Natural killer cell (primary cell): Measurements from ENCODE around the gene ADRA2A. TPM values are rescaled to one million over a fixed set of nuclear protein-coding genes. Genes with fewer than 3 reads are reported as not detected.

Experiments
- ATAC-seq, 3 donors: fragments of 150-1000 bp in 2 of 3; fragments of 200-7000 bp in 1 of 3; cut with Tn5 transposase; 1 replicate in 1 of 3; 2 replicates in 2 of 3; pipeline ENCODE4 v1.10.0; 2021; ENCODE audit warnings: mild to moderate bottlenecking in 2 of 3, moderate library complexity in 2 of 3
- DNase-seq, 2 donors: peaks; one replicate each; pipeline versions ENCODE4 v3.0.0 to v3.0.0-alpha.2; 2013 to 2021; ENCODE audit warnings: mixed read lengths in 1 of 2
- H3K27ac ChIP-seq: one replicate; pipeline ENCODE4 v1.5.1; 2013; ENCODE audit warnings: mild to moderate bottlenecking, low read length
- H3K27me3 ChIP-seq: one replicate; pipeline ENCODE4 v1.6.1; 2013; ENCODE audit warnings: low read length; ENCODE audit not compliant: control insufficient read depth, insufficient read depth
- H3K36me3 ChIP-seq: one replicate; pipeline ENCODE4 v1.6.1; 2013; ENCODE audit warnings: low read length; ENCODE audit not compliant: control insufficient read depth, insufficient read depth
- H3K4me1 ChIP-seq: one replicate; pipeline ENCODE4 v1.6.1; 2013; ENCODE audit warnings: low read length; ENCODE audit not compliant: control insufficient read depth, insufficient read depth
- H3K4me3 ChIP-seq: one replicate; pipeline ENCODE4 v1.5.1; 2013; ENCODE audit warnings: low read length
- H3K9me3 ChIP-seq: one replicate; pipeline ENCODE4 v1.6.1; 2013; ENCODE audit warnings: low read length; ENCODE audit not compliant: control insufficient read depth, insufficient read depth
- H3K27ac Mint-ChIP-seq, 2 donors: one replicate each; pipeline ENCODE4 v1.8.0; 2022; ENCODE audit warnings: mild to moderate bottlenecking in 2 of 2, mixed read lengths in 2 of 2, moderate library complexity in 1 of 2
- H3K27me3 Mint-ChIP-seq, 2 donors: one replicate each; pipeline ENCODE4 v1.8.0; 2022; ENCODE audit warnings: low read depth in 2 of 2, mixed read lengths in 2 of 2
- H3K36me3 Mint-ChIP-seq: one replicate; pipeline ENCODE4 v1.8.0; 2022; ENCODE audit warnings: mixed read lengths
- H3K4me1 Mint-ChIP-seq, 2 donors: one replicate each; pipeline ENCODE4 v1.8.0; 2022; ENCODE audit warnings: mixed read lengths in 2 of 2
- H3K4me3 Mint-ChIP-seq: one replicate; pipeline ENCODE4 v1.8.0; 2022; ENCODE audit warnings: mild to moderate bottlenecking, moderate library complexity, mixed read lengths
- H3K9me3 Mint-ChIP-seq, 2 donors: one replicate each; pipeline ENCODE4 v1.8.0; 2022; ENCODE audit warnings: mixed read lengths in 2 of 2
- WGBS: methylation state at CpG from one replicate; pipeline ENCODE4 v1.1.7; 2013; ENCODE audit warnings: missing lambda C conversion rate; ENCODE audit not compliant: insufficient coverage; 5-methylcytosine and 5-hydroxymethylcytosine counted together
- intact Hi-C: fragments of 100-400 bp; cut with micrococcal nuclease; formaldehyde crosslinking; loops from one replicate; pipeline ENCODE4 v1.14.2; 2022
- total RNA-seq, 4 donors: library from RNA; stranded (reverse); fragments of 120-200 nt in 1 of 4; gene quantifications; one replicate each; pipeline versions ENCODE4 v1.2.3 to v1.2.4, GENCODE V29; 2013 to 2022
- TF ChIP-seq, protein P1 (sequence below): fragments of 200-600 bp; IDR thresholded peaks from one replicate; pipeline ENCODE4 v1.8.0; 2022; ENCODE audit warnings: antibody characterized with exemption

ADRA2A gene
- total RNA-seq, 3 donors from 2014 or later (not counting 1 experiment from before 2014, with no cell fraction given): 0.07 to 0.28 TPM; not detected in 1

DNA sequence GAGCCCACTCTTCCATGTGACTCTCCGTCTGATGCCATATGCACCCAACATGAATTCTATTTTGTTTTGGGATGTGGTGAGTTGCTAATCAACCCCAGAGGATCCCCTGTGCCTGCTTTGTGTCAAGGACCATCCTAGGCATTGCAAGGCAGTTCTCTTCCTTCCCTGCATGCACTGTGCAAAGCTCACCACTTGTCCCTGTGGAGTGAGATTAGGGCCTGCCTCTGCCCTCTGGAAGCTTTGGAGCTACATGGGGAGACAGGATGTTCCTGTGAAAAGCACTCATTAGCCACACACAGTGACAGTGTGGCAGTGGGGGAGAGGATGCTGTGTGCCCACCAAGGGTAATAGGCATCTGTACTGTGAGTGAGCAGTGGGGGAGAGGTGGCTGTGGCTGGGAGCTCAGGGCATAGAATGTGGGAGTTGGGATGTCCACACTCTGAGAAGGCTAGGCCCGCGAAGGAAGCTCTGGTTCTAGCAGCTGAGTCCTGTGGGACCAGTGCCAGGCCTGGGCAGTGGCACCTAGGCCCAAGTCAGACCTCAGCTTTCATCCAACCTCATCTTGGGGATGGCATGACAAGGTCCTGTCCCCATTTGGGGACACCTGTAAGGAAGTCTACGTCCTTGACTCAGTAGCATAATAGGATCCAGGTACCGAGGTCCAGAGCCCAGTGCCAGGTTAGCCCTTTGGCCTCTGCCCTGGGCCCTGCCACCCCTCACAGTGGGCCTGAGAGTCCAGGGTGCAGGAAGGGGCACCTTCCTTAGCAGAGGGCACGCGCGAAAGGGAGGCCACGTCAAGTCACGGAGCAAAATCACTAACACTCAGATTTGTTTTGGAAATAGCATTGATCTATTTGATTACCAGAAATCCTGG lies 6.6 kb downstream of the ADRA2A start:
- 96% methylated on average over 10 of the region's 10 CpGs for WGBS
- Histone ChIP-seq H3K27me3 (peaks cover 4% of the 10 kb centered on the region), H3K4me3 (no peak overlapping the region), H3K9me3 (no peaks in the 10 kb centered on the region), H3K27ac (no peak overlapping the region), H3K36me3 (no peaks in the 10 kb centered on the region), H3K4me1 (no peaks in the 10 kb centered on the region)
- Mint-ChIP-seq H3K27me3 (peaks cover 22 to 32% of the 10 kb centered on the region in 2 donors), H3K9me3 (no peaks in the 10 kb centered on the region), H3K36me3 (peaks cover 5% of the 10 kb centered on the region), H3K4me3 (no peak overlapping the region), H3K4me1 (peaks cover 0 to 4% of the 10 kb centered on the region in 2 donors), H3K27ac (no peak overlapping the region)
- TF ChIP-seq, protein P1, sequence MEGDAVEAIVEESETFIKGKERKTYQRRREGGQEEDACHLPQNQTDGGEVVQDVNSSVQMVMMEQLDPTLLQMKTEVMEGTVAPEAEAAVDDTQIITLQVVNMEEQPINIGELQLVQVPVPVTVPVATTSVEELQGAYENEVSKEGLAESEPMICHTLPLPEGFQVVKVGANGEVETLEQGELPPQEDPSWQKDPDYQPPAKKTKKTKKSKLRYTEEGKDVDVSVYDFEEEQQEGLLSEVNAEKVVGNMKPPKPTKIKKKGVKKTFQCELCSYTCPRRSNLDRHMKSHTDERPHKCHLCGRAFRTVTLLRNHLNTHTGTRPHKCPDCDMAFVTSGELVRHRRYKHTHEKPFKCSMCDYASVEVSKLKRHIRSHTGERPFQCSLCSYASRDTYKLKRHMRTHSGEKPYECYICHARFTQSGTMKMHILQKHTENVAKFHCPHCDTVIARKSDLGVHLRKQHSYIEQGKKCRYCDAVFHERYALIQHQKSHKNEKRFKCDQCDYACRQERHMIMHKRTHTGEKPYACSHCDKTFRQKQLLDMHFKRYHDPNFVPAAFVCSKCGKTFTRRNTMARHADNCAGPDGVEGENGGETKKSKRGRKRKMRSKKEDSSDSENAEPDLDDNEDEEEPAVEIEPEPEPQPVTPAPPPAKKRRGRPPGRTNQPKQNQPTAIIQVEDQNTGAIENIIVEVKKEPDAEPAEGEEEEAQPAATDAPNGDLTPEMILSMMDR: no peak
- intact Hi-C loops: no loop called here
- ATAC-seq (no peak), DNase-seq (no peak)

DNA sequence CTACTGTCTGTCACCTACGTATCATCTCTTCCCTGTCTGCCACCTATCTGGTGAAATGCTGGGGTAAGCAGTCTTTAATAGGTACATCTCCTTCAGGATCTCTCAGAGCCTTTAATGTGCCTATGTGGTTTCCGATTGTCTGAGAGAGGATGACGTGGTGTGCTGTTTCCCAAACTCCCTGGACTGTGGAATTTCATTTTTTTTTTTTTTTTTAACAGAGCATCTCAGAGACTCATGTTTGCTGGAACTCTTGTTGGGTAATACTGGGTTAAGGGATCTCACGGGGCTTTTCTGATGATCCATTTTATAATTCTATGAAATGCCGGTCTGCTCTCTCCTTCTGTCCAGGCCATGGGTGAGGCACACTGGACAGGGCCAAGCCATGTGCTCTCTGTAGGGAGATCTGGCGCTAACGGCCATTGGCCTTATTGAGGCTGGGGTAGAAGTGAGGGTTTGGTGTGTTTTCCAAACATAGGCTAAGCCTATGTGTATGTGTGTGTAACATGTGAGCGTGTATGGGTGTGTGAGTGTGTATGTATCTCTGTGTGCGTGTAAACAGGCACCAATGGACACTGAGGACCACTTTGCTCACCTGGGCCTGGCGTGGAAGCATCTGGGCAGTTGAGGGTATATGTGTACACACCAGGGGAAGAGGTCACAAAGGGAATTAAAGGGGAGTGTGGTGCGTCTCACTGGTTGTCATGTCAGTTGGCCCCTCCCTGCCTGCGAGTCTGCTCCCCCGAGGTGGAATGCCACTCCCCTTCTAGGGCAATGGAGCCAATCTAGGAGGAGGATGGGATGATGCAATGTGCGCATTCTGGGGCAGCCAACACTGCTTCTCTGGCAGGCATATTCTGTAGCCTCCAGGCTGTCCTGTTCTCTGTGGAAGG lies 7.8 kb downstream of the ADRA2A start:
- ATAC-seq: no peak
- Histone ChIP-seq H3K4me3 (no peak overlapping the region), H3K9me3 (no peaks in the 10 kb centered on the region), H3K27ac (no peak overlapping the region), H3K36me3 (no peaks in the 10 kb centered on the region), H3K27me3 (peaks cover 4% of the 10 kb centered on the region), H3K4me1 (no peaks in the 10 kb centered on the region)
- H3K27ac Mint-ChIP-seq: no peak overlapping the region
- DNase-seq: no peak
- peaks cover 16 to 25% of the 10 kb centered on the region in 2 donors for H3K27me3 Mint-ChIP-seq
- intact Hi-C loops: no loop called here
- H3K9me3 Mint-ChIP-seq: no peaks in the 10 kb centered on the region
- peaks cover 0 to 4% of the 10 kb centered on the region in 2 donors for H3K4me1 Mint-ChIP-seq
- peaks cover 5% of the 10 kb centered on the region for H3K36me3 Mint-ChIP-seq
- WGBS: 87% methylated on average over 14 of the region's 14 CpGs
- no peak overlapping the region for H3K4me3 Mint-ChIP-seq
- TF ChIP-seq, protein P1: no peak

DNA sequence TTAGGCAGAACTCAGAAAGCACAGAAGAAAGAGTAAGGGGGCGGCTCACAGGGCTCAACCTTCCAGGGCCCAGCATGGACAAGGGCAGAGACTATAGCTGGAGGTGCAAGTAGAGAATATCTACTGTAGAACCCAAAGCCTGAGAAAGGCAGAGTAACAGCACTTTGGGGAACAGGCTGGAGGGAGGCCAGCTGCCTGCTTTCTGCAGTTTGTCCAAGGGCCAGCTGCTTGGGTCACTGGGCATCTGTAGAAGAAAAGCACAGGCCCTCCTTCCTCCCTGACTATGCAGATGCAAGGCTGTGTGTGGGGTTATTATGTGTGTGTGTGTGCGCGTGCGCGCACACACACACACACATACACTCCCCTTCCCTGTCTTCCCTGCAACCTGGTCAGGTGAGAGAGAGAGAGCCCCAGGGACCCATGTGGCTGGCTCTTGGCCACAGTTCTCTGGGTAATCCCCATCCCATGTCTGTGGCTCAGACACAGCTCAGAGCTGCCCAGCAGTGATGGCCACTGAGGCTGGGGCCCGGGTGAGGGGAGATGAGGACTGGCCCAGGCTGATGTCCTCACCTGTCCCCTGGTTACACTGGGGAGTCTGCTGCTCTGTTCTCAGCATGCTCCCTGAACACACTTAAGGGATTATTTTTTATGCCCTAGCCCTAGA lies 9.0 kb downstream of the ADRA2A start:
- H3K27me3 Mint-ChIP-seq: peaks cover 16 to 17% of the 10 kb centered on the region in 2 donors
- intact Hi-C loops: no loop called here
- no peak overlapping the region for H3K4me3 ChIP-seq
- WGBS: 89% methylated on average over 2 of the region's 6 CpGs
- H3K9me3 ChIP-seq: no peaks in the 10 kb centered on the region
- H3K4me1 ChIP-seq: no peaks in the 10 kb centered on the region
- H3K4me3 Mint-ChIP-seq: no peak overlapping the region
- H3K4me1 Mint-ChIP-seq: no peaks in the 10 kb centered on the region
- no peak overlapping the region for H3K27ac ChIP-seq
- no peaks in the 10 kb centered on the region for H3K36me3 ChIP-seq
- TF ChIP-seq, protein P1: no peak
- H3K9me3 Mint-ChIP-seq: no peaks in the 10 kb centered on the region
- no peak for DNase-seq
- ATAC-seq: no peak
- H3K27ac Mint-ChIP-seq: no peak overlapping the region
- H3K27me3 ChIP-seq: no peaks in the 10 kb centered on the region
- H3K36me3 Mint-ChIP-seq: no peaks in the 10 kb centered on the region
